Stromal cell of bone marrow (primary cell): Measurements from ENCODE around the gene AOX1.
"Not testable (repeated sequence)": the region's sequence is repeated elsewhere in the genome, so short reads cannot be mapped to it uniquely, and the experiment has no call there.

Experiments used
- DNase-seq: peaks from one replicate; pipeline ENCODE4 v3.0.0-alpha.2; 2012; ENCODE audit warnings: low read depth

AOX1 gene

GRCh38 chr2:200668478-200668877 is 82.7 kb downstream of the AOX1 start:
- no peak for DNase-seq

- DNase-seq = no peak
Measured at GRCh38 chr2:200669308-200669707, 83.5 kb downstream of the AOX1 start.

GRCh38 chr2:200670313-200670712 is 84.5 kb downstream of the AOX1 start:
- DNase-seq = no peak

- no peak for DNase-seq
Measured at GRCh38 chr2:200670751-200671150, 84.9 kb downstream of the AOX1 start.

DNA sequence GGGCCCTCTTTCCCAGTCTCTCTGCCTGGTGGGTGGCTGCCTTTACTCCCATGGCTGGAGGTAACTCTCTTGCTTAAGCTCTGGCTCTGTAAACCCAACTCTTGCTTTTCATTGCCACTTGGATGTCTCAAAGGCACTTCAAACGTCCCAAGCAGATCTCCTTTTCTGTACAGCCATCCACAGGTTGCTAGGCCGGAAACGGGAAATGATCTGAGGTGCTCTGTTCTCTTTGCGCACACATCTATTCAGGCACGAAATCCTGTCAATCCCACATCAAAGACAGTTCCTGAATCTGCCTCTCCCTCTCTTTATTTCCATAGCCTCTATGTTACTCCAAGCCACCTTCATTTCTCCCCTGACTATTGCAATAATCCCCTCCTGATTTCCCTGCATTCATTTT is 87.4 kb downstream of the AOX1 start:
- DNase-seq = no peak

DNA sequence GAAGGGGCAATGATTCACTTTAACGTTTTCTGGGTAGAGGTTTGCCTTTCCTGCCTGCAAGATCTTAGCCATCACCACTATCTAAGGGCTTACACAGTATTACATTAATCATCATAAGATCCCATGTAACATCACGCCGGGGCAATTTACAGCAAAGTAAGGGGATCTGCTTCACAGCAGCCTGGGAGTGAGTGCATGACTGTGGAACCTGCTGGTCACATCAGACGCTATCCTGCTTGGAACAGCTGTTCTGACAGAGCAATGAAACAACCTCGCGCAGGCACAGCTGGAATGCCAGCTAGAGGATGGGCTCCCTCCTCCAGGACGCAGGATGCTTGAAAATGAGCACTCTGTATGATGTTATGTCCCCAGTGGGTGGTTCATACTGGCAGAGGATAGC is 89.0 kb downstream of the AOX1 start:
- DNase-seq = no peak

- no peak for DNase-seq
Measured at GRCh38 chr2:200677171-200677570, 91.4 kb downstream of the AOX1 start.

DNA sequence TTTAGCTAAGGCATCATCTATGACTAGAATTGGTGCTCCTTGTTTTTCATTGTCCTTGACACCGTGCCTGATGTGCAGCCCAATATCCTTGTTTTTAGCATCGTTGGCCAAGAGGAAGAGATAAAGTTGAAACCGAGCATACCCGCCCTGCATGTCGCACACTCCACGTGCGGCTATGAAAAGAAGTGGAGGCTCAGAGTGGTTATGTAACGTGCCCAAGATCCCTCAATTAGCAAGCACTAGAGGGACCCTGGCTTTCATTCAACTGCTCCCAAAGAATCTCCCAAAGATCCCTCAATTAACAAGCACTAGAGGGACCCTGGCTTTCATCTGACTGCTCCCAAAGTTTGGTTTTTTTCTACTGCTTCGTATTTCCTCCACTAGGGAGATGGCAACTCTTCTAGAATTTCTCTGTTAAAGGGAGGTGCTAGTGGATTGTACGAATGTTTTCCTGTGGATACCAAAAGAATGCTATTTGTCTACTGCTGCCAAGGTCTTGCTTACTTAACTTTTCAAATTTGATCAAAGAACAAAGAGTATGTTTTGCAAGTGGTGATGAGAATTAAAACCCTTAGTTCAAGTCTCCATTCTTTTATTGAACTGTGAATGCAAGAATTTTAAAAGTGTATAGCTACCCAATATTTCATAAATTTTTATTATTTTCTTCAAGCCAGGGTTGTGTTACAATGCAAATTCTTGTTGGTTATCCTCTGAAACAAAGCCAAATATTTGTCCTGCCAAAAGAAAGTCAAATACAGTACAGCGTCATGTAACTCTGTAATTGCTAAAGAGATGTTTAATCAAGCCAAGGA is 92.1 kb downstream of the AOX1 start:
- peak; percentile 65 for DNase-seq

GRCh38 chr2:200679127-200679526 is 93.3 kb downstream of the AOX1 start:
- DNase-seq = no peak

DNA sequence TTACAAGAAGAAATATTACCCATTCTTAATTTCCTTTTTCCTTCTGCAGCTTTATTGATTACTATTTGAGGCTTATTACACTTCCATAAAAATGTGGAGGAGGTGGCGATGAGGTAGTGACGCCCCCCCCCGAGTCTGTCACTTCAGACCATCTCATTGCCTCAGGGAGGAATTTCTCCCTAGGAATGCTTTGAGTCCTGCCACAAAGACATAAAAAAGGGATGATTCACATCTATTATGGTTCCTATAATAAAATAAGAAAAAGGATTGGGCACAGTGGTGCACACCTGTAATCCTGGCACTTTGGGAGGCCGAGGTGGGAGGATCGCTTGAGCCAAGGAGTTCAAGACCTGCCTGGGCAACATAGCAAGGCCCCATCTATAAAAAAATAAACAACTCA is 93.7 kb downstream of the AOX1 start:
- no peak for DNase-seq

GRCh38 chr2:200681697-200682096 is 95.9 kb downstream of the AOX1 start:
- DNase-seq = peak; percentile 17

- not testable (repeated sequence) for DNase-seq
Measured at GRCh38 chr2:200682407-200682806, 96.6 kb downstream of the AOX1 start.

- no peak for DNase-seq
Measured at GRCh38 chr2:200687922-200688920, 102.4 kb downstream of the AOX1 start.

- DNase-seq = no peak
Measured at GRCh38 chr2:200689115-200689514, 103.3 kb downstream of the AOX1 start.

DNA sequence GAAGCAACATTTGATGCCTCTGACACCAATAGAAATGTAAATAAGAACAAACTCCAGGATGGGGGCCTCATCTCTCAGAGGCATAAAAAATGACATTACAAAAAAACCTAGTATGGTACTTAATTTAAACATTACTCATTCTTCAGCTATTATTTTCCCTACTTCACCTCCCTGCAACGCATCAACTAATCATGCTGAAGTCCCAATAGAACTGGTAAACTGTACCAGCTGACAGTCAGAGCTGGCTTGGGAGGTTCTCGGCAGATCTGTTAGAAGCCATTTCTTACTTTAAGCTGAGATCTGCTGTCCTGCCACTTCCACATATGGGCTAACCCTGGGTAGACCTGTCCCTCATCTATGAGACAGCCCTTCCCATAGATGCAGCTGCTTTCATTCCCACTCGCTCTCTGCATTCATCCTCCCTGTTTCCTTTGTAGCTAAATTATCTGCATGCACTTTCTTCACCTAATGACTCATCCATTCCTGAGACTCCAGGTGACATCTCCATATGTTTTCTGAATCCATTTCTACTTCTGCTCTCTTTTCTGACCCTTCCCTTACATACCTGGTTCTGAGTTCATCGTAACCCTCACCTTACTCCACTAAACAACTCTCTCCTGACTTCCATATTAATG is 108.1 kb downstream of the AOX1 start:
- no peak for DNase-seq

- DNase-seq = no peak
Measured at GRCh38 chr2:200695191-200695590, 109.4 kb downstream of the AOX1 start.

GRCh38 chr2:200695601-200696000 is 109.8 kb downstream of the AOX1 start:
- no peak for DNase-seq

GRCh38 chr2:200698217-200698616 is 112.4 kb downstream of the AOX1 start:
- no peak for DNase-seq

DNA sequence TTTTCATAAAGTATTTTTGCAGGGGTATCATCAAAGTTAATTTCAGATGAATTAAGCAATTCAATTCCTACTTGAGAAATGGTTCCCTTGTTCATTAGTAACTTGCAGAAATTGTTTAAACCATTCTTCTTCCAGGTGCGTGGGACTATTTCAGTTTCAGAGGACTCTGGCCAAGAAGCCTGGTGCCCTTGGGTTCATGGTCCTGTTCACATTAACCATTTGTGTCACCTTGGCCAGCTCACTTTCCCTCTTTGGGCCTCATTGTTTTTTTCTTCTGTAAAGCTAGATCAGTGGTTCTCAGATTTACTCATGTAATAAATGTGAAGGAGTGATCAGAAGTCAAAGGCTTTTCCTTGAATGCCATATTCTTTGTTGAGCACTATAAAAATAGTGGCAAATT is 113.5 kb downstream of the AOX1 start:
- DNase-seq = no peak

DNA sequence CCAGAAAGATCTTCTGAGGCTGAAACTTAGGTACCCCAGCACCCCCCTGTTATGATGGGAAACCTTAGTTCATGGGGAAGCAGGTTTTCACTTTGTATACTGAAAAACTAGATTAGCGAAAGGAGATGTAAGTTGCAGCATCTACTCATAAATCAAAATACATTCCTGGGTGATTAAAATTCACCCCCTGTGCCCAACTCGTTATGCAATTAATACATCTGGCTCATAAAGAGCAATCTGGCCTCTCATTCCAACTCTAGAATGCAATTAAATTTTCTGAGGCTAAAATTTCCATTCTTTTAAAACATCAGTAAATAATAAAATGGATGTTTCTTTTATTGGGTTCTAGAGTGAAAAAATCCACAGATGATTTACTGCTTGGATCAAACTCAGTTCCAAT is 115.0 kb downstream of the AOX1 start:
- no peak for DNase-seq

DNA sequence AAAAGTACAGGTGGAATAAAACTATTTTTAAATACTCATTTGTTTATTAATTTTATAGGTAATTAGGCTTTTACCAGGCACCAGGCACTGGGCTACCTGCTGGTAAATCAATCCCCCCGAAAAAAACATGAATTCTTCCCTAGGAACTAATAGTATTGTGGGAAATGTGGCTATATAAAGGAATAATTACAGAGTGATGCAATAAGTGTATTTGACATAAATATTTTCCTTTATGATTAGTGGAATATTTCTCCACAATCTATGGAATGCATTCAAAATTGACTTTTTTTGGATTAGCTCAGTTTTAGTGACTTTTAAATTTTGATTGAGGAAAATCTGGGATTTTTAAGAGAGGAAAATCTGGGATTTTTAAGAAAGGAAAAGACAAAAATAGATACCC is 116.2 kb downstream of the AOX1 start:
- no peak for DNase-seq

DNA sequence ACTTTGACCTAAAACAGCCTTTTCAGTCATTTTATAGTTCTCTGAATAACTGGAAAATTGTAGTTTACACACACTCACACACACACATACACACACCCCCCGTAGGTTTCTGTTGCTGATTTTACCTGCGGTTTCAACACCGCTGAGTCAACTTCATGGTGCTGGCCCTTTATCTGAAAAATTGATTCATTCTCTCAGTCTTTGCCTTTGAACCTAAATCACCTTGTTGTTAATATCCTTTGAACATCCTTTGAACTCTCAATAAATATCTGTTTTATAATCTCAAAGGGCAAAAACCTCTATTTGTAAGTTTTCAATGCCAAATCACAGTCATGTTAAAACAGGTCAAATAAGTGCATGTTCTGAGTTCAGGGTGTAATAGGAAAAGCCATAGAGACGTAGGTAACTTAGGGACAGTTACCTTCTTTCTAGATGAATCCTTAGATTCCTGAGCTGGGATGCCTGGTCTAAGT is 116.9 kb downstream of the AOX1 start:
- no peak for DNase-seq
